HepG2 (cell line): ENCODE data around the gene DDX54. TPM values are rescaled to one million over a fixed set of nuclear protein-coding genes. Genes with fewer than 3 reads are reported as not detected.

Source experiments
- ARHGAP35 ChIP-seq: sonication (generic); formaldehyde crosslinking; IDR thresholded peaks from 2 replicates; pipeline ENCODE4 v1.9.0; 2022; ENCODE audit warnings: mild to moderate bottlenecking, inconsistent platforms, moderate library complexity, missing genetic modification reagents, borderline replicate concordance
- ATRX ChIP-seq: sonication (generic); formaldehyde crosslinking; IDR thresholded peaks from 2 replicates; pipeline ENCODE4 v1.4.0; 2020; ENCODE audit warnings: missing genetic modification reagents, borderline replicate concordance
- BCLAF1 ChIP-seq: fragments of 450-650 bp; IDR thresholded peaks from 2 replicates; pipeline ENCODE4 v1.6.1; 2017; ENCODE audit warnings: mild to moderate bottlenecking
- CENPBD1 ChIP-seq: sonication (generic); formaldehyde crosslinking; IDR thresholded peaks from 2 replicates; pipeline ENCODE4 v1.8.0; 2022; ENCODE audit warnings: missing genetic modification reagents, low read depth, mild to moderate bottlenecking, borderline replicate concordance
- ESRRA ChIP-seq: sonication (generic); formaldehyde crosslinking; IDR thresholded peaks from 2 replicates; pipeline ENCODE4 v1.5.1; 2020; ENCODE audit warnings: mild to moderate bottlenecking, low read depth, missing genetic modification reagents
- HMG20A ChIP-seq: IDR thresholded peaks from 2 replicates; pipeline ENCODE4 v1.6.1; 2016; ENCODE audit warnings: borderline replicate concordance
- HNRNPL ChIP-seq: fragments of 200-400 bp; formaldehyde crosslinking; IDR thresholded peaks from 2 replicates; pipeline ENCODE4 v1.6.1; 2017; ENCODE audit warnings: mild to moderate bottlenecking, low read depth, low read length
- KDM1A ChIP-seq: IDR thresholded peaks from 2 replicates; pipeline ENCODE4 v1.6.1; 2016; ENCODE audit warnings: missing compliant biosample characterization
- MYC ChIP-seq: sonication (generic); formaldehyde crosslinking; IDR thresholded peaks from 2 replicates; pipeline ENCODE4 v1.9.0; 2021; ENCODE audit warnings: missing genetic modification reagents, borderline replicate concordance
- NCOA5 ChIP-seq: sonication (generic); formaldehyde crosslinking; IDR thresholded peaks from 2 replicates; pipeline ENCODE4 v1.4.0; 2020; ENCODE audit warnings: missing genetic modification reagents
- NFIC ChIP-seq: IDR thresholded peaks from 2 replicates; pipeline ENCODE4 v1.6.1; 2012; ENCODE audit warnings: mild to moderate bottlenecking, low read length, inconsistent platforms
- NKX3-1 ChIP-seq: sonication (generic); formaldehyde crosslinking; IDR thresholded peaks from 2 replicates; pipeline ENCODE4 v1.5.0; 2020; ENCODE audit warnings: missing genetic modification reagents
- NONO ChIP-seq, 2 experiments: fragments of 450-650 bp in 1 of 2; sonication (generic) in 1 of 2; formaldehyde crosslinking in 1 of 2; IDR thresholded peaks in 1 of 2; conservative IDR thresholded peaks in 1 of 2; 2 replicates each; pipeline versions ENCODE4 v1.6.1 to v1.8.0; 2017 to 2022; ENCODE audit warnings: mild to moderate bottlenecking in 1 of 2, missing genetic modification reagents in 1 of 2, moderate library complexity in 1 of 2
- ONECUT2 ChIP-seq: sonication (generic); formaldehyde crosslinking; IDR thresholded peaks from 2 replicates; pipeline ENCODE4 v1.4.0; 2020; ENCODE audit warnings: missing genetic modification reagents
- PHF20 ChIP-seq: sonication (generic); formaldehyde crosslinking; IDR thresholded peaks from 2 replicates; pipeline ENCODE4 v1.5.0; 2020; ENCODE audit warnings: mild to moderate bottlenecking, missing genetic modification reagents
- RFXANK ChIP-seq: IDR thresholded peaks from 2 replicates; pipeline ENCODE4 v1.6.1; 2016
- SAP130 ChIP-seq: IDR thresholded peaks from 2 replicates; pipeline ENCODE4 v1.6.1; 2016; ENCODE audit warnings: low read depth
- TAF1 ChIP-seq: sonication (generic); formaldehyde crosslinking; IDR thresholded peaks from 2 replicates; pipeline ENCODE4 v1.4.0; 2020; ENCODE audit warnings: missing genetic modification reagents
- TBL1XR1 ChIP-seq: fragments of 150-350 bp; IDR thresholded peaks from 2 replicates; pipeline ENCODE4 v1.6.1; 2014; ENCODE audit warnings: borderline replicate concordance, low read length; ENCODE audit not compliant: partially characterized antibody
- TFAP4 ChIP-seq: sonication (generic); IDR thresholded peaks from 2 replicates; pipeline ENCODE4 v1.6.1; 2016; ENCODE audit warnings: low read depth, borderline replicate concordance
- ZNF121 ChIP-seq: sonication (generic); formaldehyde crosslinking; IDR thresholded peaks from 2 replicates; pipeline ENCODE4 v1.5.0; 2020; ENCODE audit warnings: mild to moderate bottlenecking, missing genetic modification reagents
- ZNF235 ChIP-seq: sonication (generic); formaldehyde crosslinking; IDR thresholded peaks from 2 replicates; pipeline ENCODE4 v1.8.1; 2023; ENCODE audit warnings: mild to moderate bottlenecking, missing genetic modification reagents, borderline replicate concordance
- ZNF280B ChIP-seq: sonication (generic); formaldehyde crosslinking; IDR thresholded peaks from 2 replicates; pipeline ENCODE4 v1.5.0; 2020; ENCODE audit warnings: missing genetic modification reagents, mild to moderate bottlenecking, borderline replicate concordance
- ZNF296 ChIP-seq: sonication (generic); formaldehyde crosslinking; conservative IDR thresholded peaks from 2 replicates; pipeline ENCODE4 v1.5.0; 2020; ENCODE audit warnings: mild to moderate bottlenecking, missing genetic modification reagents
- ZNF431 ChIP-seq: sonication (generic); formaldehyde crosslinking; IDR thresholded peaks from 2 replicates; pipeline ENCODE4 v1.9.0; 2022; ENCODE audit warnings: missing genetic modification reagents, low read depth, mild to moderate bottlenecking, borderline replicate concordance
- ZNF543 ChIP-seq: sonication (generic); formaldehyde crosslinking; IDR thresholded peaks from 2 replicates; pipeline ENCODE4 v1.4.0; 2020; ENCODE audit warnings: mild to moderate bottlenecking, missing genetic modification reagents
- ZNF564 ChIP-seq: sonication (generic); formaldehyde crosslinking; IDR thresholded peaks from 2 replicates; pipeline ENCODE4 v1.8.1; 2023; ENCODE audit warnings: mild to moderate bottlenecking, missing genetic modification reagents
- polyA plus RNA-seq, 8 experiments: library from polyadenylated mRNA; depleted of rRNA in 3 of 8; stranded (reverse) in 7 of 8; unstranded in 1 of 8; fragments of >200 nt; fragmentation: Illumina TruSeq in 4 of 8; extraction: Trizol in 4 of 8; gene quantifications; 2 replicates each; pipeline versions ENCODE4 v1.2.1 to v1.2.3, GENCODE V29; 2011 to 2016; ENCODE audit warnings: low read depth in 4 of 8, missing spikeins in 1 of 8, mixed read lengths in 1 of 8; ENCODE audit not compliant: insufficient read depth in 1 of 8
- total RNA-seq, 5 experiments: library from RNA; depleted of rRNA; stranded (reverse); fragments of >200 nt; fragmentation: Illumina TruSeq; extraction: Trizol; gene quantifications; 2 replicates each; pipeline ENCODE4 v1.2.3, GENCODE V29; 2016; ENCODE audit warnings: low read depth in 1 of 5

The DDX54 gene
- total and polyA plus RNA-seq, 2 of the 13 experiments (the other 11 are each of a cell fraction or from before 2014, with no cell fraction given), result 59.7 to 61.1 TPM

GRCh38 chr12:113214895-113215400 is 29.7 kb upstream of the DDX54 start (continued):
- TF ChIP-seq ESRRA (CRISPR knock-in tag), result no peak
- no peak for TF ChIP-seq TFAP4
- peak; percentile 21; the same call in 1 of the 2 replicates for TF ChIP-seq HMG20A
- TF ChIP-seq CENPBD1 (CRISPR knock-in tag), result no peak
- no peak for TF ChIP-seq ATRX (CRISPR knock-in tag)
- TF ChIP-seq ZNF431 (CRISPR knock-in tag), result no peak
- TF ChIP-seq NFIC, result no peak
- TF ChIP-seq KDM1A (CRISPR knock-in tag), result peak; percentile 86; the same call in 1 of the 2 replicates
- no peak for TF ChIP-seq ZNF280B
- no peak for TF ChIP-seq ONECUT2 (CRISPR knock-in tag)
- no peak for TF ChIP-seq BCLAF1
- no peak for TF ChIP-seq NKX3-1
- no peak for TF ChIP-seq ZNF296 (CRISPR knock-in tag)
- peak; percentile 67 for TF ChIP-seq SAP130
- TF ChIP-seq TAF1 (CRISPR knock-in tag), result no peak
- TF ChIP-seq ZNF564 (CRISPR knock-in tag), result no peak
- TF ChIP-seq HNRNPL, result no peak
- TF ChIP-seq RFXANK, result no peak
- TF ChIP-seq NONO (IDR thresholded peaks at IDR 0.05), result no peak
- no peak for TF ChIP-seq NONO (CRISPR knock-in tag; conservative IDR thresholded peaks at IDR 0.05)
- TF ChIP-seq TBL1XR1, result peak; percentile 19
- TF ChIP-seq MYC (CRISPR knock-in tag), result no peak
- TF ChIP-seq PHF20, result no peak
- TF ChIP-seq ZNF543 (CRISPR knock-in tag), result no peak
- TF ChIP-seq NCOA5 (CRISPR knock-in tag), result no peak
- no peak for TF ChIP-seq ZNF235
- no peak for TF ChIP-seq ARHGAP35 (CRISPR knock-in tag)
- TF ChIP-seq ZNF121 (CRISPR knock-in tag), result no peak
